Chondrocyte (in vitro differentiated cells): ENCODE results near the gene SLC4A5. TPM values are rescaled to one million over a fixed set of nuclear protein-coding genes. Genes with fewer than 3 reads are reported as not detected.

ENCODE experiments used
- DNase-seq: peaks from one replicate; pipeline ENCODE4 v3.0.0; 2021; ENCODE audit warnings: mixed read lengths, low spot score
- H3K27ac Mint-ChIP-seq: one replicate; pipeline ENCODE4 v1.8.0; 2021; ENCODE audit warnings: mild to moderate bottlenecking, moderate library complexity, mixed read lengths; ENCODE audit not compliant: unreplicated experiment
- H3K27me3 Mint-ChIP-seq: 2 replicates; pipeline ENCODE4 v1.8.0; 2021; ENCODE audit warnings: low read depth, mixed read lengths
- H3K36me3 Mint-ChIP-seq: 2 replicates; pipeline ENCODE4 v1.8.0; 2021; ENCODE audit warnings: low read depth, mixed read lengths
- H3K4me1 Mint-ChIP-seq: 2 replicates; pipeline ENCODE4 v1.8.0; 2021; ENCODE audit warnings: low read depth, mild to moderate bottlenecking, mixed read lengths
- H3K4me3 Mint-ChIP-seq: one replicate; pipeline ENCODE4 v1.8.0; 2021; ENCODE audit warnings: mild to moderate bottlenecking, moderate library complexity, mixed read lengths; ENCODE audit not compliant: unreplicated experiment
- H3K9me3 Mint-ChIP-seq: 2 replicates; pipeline ENCODE4 v1.8.0; 2021; ENCODE audit warnings: low read depth, mixed read lengths
- total RNA-seq: library from RNA; stranded (reverse); gene quantifications from 3 replicates; pipeline ENCODE4 v1.2.1, GENCODE V29; 2021
- TF ChIP-seq, protein P1 (sequence below): fragments of 200-600 bp; sonication (generic); IDR thresholded peaks from 2 replicates; pipeline ENCODE4 v1.5.0; 2021; ENCODE audit warnings: antibody characterized with exemption, mild to moderate bottlenecking, moderate library complexity

Gene SLC4A5
- total RNA-seq, 1 donor from 2014 or later, result 0.65 TPM

DNA sequence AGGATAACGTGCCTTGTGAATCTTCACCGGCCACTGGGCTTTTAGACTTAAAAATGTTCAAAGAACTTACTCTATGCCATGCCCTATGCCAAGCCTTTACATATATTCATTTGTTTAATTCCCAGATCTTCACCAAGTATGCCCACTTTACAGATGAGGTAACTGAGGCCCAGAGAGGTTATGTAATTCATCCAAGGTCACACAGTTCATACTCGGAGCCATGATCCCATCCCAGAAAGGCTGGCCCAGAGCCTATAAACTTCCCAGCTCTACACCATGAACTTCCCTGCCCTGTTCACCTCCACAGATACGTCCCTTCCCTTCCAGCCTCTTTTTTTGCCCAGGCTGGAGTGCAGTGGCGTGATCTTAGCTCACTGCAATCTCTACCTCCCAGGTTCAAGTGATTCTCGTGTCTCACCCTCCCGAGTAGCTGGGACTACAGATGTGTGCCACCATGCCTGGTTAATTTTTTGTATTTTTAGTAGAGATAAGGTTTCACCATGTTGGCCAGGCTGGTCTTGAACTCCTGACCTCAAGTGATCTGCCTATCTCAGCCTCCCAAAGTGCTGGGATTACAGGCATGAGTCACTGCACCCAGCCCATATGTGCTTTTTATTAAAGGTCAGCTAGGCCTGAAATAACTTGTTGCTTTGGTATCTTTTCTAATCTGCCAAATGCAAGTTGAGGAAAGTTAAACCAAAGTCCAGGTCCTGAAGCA lies 100.7 kb downstream of the SLC4A5 start:
- Mint-ChIP-seq H3K4me3 (no peak overlapping the region), H3K9me3 (peaks cover 8% of the 10 kb centered on the region), H3K4me1 (peaks cover 4% of the 10 kb centered on the region), H3K27me3 (no peaks in the 10 kb centered on the region), H3K36me3 (peaks cover 1% of the 10 kb centered on the region), H3K27ac (no peak overlapping the region)
- TF ChIP-seq, protein P1, sequence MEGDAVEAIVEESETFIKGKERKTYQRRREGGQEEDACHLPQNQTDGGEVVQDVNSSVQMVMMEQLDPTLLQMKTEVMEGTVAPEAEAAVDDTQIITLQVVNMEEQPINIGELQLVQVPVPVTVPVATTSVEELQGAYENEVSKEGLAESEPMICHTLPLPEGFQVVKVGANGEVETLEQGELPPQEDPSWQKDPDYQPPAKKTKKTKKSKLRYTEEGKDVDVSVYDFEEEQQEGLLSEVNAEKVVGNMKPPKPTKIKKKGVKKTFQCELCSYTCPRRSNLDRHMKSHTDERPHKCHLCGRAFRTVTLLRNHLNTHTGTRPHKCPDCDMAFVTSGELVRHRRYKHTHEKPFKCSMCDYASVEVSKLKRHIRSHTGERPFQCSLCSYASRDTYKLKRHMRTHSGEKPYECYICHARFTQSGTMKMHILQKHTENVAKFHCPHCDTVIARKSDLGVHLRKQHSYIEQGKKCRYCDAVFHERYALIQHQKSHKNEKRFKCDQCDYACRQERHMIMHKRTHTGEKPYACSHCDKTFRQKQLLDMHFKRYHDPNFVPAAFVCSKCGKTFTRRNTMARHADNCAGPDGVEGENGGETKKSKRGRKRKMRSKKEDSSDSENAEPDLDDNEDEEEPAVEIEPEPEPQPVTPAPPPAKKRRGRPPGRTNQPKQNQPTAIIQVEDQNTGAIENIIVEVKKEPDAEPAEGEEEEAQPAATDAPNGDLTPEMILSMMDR, result no peak
- no peak for DNase-seq

DNA sequence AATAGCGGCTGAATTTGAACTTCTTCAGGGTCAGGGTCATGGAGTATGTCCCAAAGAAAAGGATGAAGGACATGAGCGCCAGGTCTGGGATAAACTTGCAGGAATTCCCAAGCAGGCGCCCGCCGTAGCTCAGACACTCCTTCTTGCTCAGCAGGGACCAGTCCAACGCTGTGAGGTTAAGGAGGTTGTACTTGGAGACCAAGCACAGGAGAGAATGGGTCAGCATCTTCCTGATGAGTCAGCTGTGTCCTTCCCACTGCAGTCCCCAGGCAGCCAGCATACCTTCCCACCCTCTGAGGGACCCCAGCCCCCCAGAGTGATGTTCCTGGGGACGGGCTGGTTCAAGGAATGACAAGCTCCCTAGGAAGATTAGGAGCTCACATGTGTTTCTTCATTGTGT lies 103.9 kb downstream of the SLC4A5 start:
- Mint-ChIP-seq H3K4me1 (peaks cover 13% of the 10 kb centered on the region), H3K36me3 (peaks cover 5% of the 10 kb centered on the region), H3K4me3 (no peak overlapping the region), H3K9me3 (peaks cover 15% of the 10 kb centered on the region), H3K27me3 (no peaks in the 10 kb centered on the region), H3K27ac (no peak overlapping the region)
- peak; percentile 32 for DNase-seq
- TF ChIP-seq, protein P1, result no peak

DNA sequence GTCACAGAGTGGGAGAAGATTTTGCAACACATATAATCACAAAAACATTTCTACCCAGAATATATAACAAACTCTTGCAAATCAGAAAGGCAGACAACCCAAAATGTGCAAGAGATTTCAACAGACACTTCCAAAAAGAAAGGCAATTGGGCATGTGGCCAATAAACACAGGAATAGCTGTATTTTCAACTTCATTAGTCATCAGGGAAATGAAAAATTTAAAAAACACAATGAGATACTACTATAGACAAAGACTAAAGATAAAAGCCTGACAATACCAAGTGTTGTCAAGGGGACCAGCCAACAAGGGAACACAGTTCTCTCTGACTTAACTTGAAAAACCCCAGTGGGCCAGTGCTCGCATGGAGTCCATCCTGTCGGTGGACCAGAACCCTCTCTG lies 104.3 kb downstream of the SLC4A5 start:
- Mint-ChIP-seq H3K4me3 (no peak overlapping the region), H3K4me1 (peaks cover 13% of the 10 kb centered on the region), H3K9me3 (peaks cover 15% of the 10 kb centered on the region), H3K27ac (no peak overlapping the region), H3K27me3 (no peaks in the 10 kb centered on the region), H3K36me3 (peaks cover 5% of the 10 kb centered on the region)
- TF ChIP-seq, protein P1, result no peak
- DNase-seq, result no peak

DNA sequence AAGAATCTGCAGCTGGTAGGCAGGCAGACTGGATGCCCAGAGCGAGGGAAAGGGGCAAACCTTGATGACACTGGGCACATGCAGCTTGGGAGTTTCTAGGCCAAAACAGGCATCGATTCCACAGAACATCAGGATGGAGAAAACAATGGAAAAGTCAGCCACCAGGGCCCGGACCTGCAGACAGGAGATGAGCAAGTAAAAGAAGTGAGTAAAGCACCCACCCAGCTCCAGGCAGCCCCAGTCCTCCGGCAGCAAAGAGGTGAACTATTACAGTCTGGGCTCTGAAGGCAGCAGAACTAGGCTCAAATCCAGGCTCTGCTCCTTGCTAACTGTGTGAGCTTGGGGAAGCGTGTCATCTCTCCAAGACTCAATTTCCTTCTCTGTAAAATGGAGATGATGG lies 108.2 kb downstream of the SLC4A5 start:
- peaks cover 14% of the 10 kb centered on the region for H3K9me3 Mint-ChIP-seq
- TF ChIP-seq, protein P1, result no peak
- H3K27me3 Mint-ChIP-seq, result no peaks in the 10 kb centered on the region
- peaks cover 13% of the 10 kb centered on the region for H3K4me1 Mint-ChIP-seq
- H3K4me3 Mint-ChIP-seq, result no peak overlapping the region
- no peak overlapping the region for H3K27ac Mint-ChIP-seq
- peaks cover 5% of the 10 kb centered on the region for H3K36me3 Mint-ChIP-seq
- no peak for DNase-seq

DNA sequence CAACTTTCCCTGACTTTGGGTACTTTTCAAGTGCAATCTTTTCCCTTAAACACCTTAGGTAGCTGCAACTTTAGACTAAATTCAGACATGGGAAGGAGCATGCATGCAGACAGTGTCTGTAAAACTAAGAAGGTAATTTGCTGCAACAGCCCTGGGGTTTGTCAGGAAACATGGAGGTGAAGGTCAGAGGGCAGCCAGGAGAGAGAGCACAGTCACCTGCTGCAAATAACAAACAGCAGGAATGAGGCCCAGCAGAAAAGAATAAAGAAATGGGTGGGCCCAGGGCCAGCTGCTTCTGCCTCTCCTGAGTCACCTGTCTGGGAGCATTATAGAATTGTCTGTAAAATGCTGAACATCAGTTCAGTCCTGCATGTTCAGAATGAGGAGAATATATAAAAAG lies 109.6 kb downstream of the SLC4A5 start:
- Mint-ChIP-seq H3K27ac (no peak overlapping the region), H3K4me1 (peaks cover 10% of the 10 kb centered on the region), H3K36me3 (peaks cover 4% of the 10 kb centered on the region), H3K27me3 (no peaks in the 10 kb centered on the region), H3K4me3 (no peak overlapping the region), H3K9me3 (peaks cover 8% of the 10 kb centered on the region)
- DNase-seq, result no peak
- TF ChIP-seq, protein P1, result no peak
